Endothelial cell of umbilical vein (primary cell): ENCODE measurements around the gene L3MBTL3. TPM values are rescaled to one million over a fixed set of nuclear protein-coding genes. Genes with fewer than 3 reads are reported as not detected.

Experiments
- BruUV-seq: library from RNA; stranded (reverse); fragments of 400-500 nt; replicated peaks from 2 replicates; lab custom pipeline; 2021; lab: Mats Ljungman, UMichigan
- CTCF ChIA-PET: fragments of 300-600, 350-600 bp; sonication (Branson Sonifier 250); formaldehyde crosslinking; loops from one replicate; lab custom pipeline; 2021; ENCODE audit warnings: antibody characterized with exemption, inconsistent platforms; lab: Charles Lee
- POLR2A ChIA-PET: fragments of 300-600, 350-600 bp; sonication (Branson Sonifier 250); formaldehyde crosslinking; loops from one replicate; lab custom pipeline; 2021; ENCODE audit warnings: antibody characterized with exemption, inconsistent platforms; lab: Charles Lee
- DNase-seq: peaks from one replicate; pipeline ENCODE4 v3.0.0-alpha.2; 2011; ENCODE audit warnings: low read depth, low spot score
- FAIRE-seq: peaks from 2 replicates; lab custom pipeline; 2011; peaks lifted over from hg19 to GRCh38; lab: Jason Lieb, UNC
- H2AFZ ChIP-seq: 2 replicates; pipeline ENCODE4 v1.6.0; 2012; ENCODE audit warnings: low read depth, low read length, control low read depth, inconsistent platforms
- H3K27ac ChIP-seq: 2 replicates; pipeline ENCODE4 v1.5.1; 2011; ENCODE audit warnings: low read depth, mild to moderate bottlenecking, control low read depth, low read length, moderate library complexity; ENCODE audit not compliant: insufficient read depth
- H3K27me3 ChIP-seq, 2 experiments: 2 replicates each; pipeline versions ENCODE4 v1.6.0 to v1.6.1; 2011; ENCODE audit warnings: low read length in 2 of 2, mixed read lengths in 1 of 2; ENCODE audit not compliant: control insufficient read depth in 2 of 2, insufficient read depth in 2 of 2
- H3K36me3 ChIP-seq, 2 experiments: 2 replicates in 1 of 2; 3 replicates in 1 of 2; pipeline ENCODE4 v1.5.1; 2011; ENCODE audit warnings: low read length in 2 of 2, mild to moderate bottlenecking in 1 of 2, moderate library complexity in 1 of 2; ENCODE audit not compliant: control insufficient read depth in 2 of 2, insufficient read depth in 2 of 2; ENCODE audit errors: extremely low read depth in 1 of 2
- H3K4me1 ChIP-seq: 3 replicates; pipeline ENCODE4 v1.5.1; 2011; ENCODE audit warnings: mild to moderate bottlenecking, low read length; ENCODE audit not compliant: control insufficient read depth, insufficient read depth; ENCODE audit errors: extremely low read depth
- H3K4me2 ChIP-seq: 2 replicates; pipeline ENCODE4 v1.6.1; 2011; ENCODE audit warnings: low read length, control low read depth, mixed read lengths; ENCODE audit not compliant: insufficient read depth
- H3K4me3 ChIP-seq, 3 experiments: fragments of 200-600 bp in 1 of 3; sonication (generic), shearing (Covaris generic) in 1 of 3; replicated peaks in 1 of 3; 2 replicates each; pipeline ENCODE4 v1.5.1; 2011 to 2016; ENCODE audit warnings: control low read depth in 3 of 3, low read length in 3 of 3, mild to moderate bottlenecking in 2 of 3, inconsistent platforms in 1 of 3, low read depth in 1 of 3, moderate library complexity in 1 of 3; ENCODE audit not compliant: insufficient read depth in 1 of 3
- H3K79me2 ChIP-seq: 2 replicates; pipeline ENCODE4 v1.6.0; 2012; ENCODE audit warnings: low read length, inconsistent platforms; ENCODE audit not compliant: control insufficient read depth, insufficient read depth
- H3K9ac ChIP-seq: replicated peaks from 2 replicates; pipeline ENCODE3; 2011; ENCODE audit warnings: low read length, control low read depth; ENCODE audit not compliant: insufficient read depth; ENCODE audit errors: extremely low read depth
- H3K9me1 ChIP-seq: replicated peaks from 3 replicates; pipeline ENCODE4 v1.6.0; 2011; ENCODE audit warnings: mild to moderate bottlenecking, low read length; ENCODE audit not compliant: control insufficient read depth, insufficient read depth; ENCODE audit errors: extremely low read depth
- H3K9me3 ChIP-seq: replicated peaks from 2 replicates; pipeline ENCODE4 v1.5.1; 2012; ENCODE audit warnings: low read length, inconsistent platforms; ENCODE audit not compliant: control insufficient read depth, insufficient read depth
- H4K20me1 ChIP-seq: replicated peaks from 2 replicates; pipeline ENCODE3; 2011; ENCODE audit warnings: mild to moderate bottlenecking, low read length; ENCODE audit not compliant: control insufficient read depth, insufficient read depth; ENCODE audit errors: extremely low read depth
- EZH2 ChIP-seq: IDR thresholded peaks from 2 replicates; pipeline ENCODE4 v1.6.1; 2012; ENCODE audit warnings: borderline replicate concordance, low read depth, mild to moderate bottlenecking, moderate library complexity, low read length, inconsistent platforms; ENCODE audit not compliant: severe bottlenecking
- FOS ChIP-seq: IDR thresholded peaks from 2 replicates; pipeline ENCODE4 v1.6.1; 2011; ENCODE audit warnings: mild to moderate bottlenecking, low read length, moderate library complexity, borderline replicate concordance; ENCODE audit not compliant: insufficient read depth
- GATA2 ChIP-seq: IDR thresholded peaks from 2 replicates; pipeline ENCODE4 v1.7.0; 2011; ENCODE audit warnings: low read depth, mild to moderate bottlenecking, moderate library complexity, mixed read lengths, low read length; ENCODE audit not compliant: insufficient read length, insufficient read depth
- JUN ChIP-seq: IDR thresholded peaks from 2 replicates; pipeline ENCODE4 v1.6.1; 2011; ENCODE audit warnings: borderline replicate concordance, low read depth; ENCODE audit not compliant: insufficient read length, insufficient read depth
- MYC ChIP-seq: IDR thresholded peaks from one replicate; pipeline ENCODE4 v1.6.1; 2011; ENCODE audit warnings: mild to moderate bottlenecking, low read depth, low read length
- POLR2A ChIP-seq: IDR thresholded peaks from 2 replicates; pipeline ENCODE4 v1.6.1; 2012; ENCODE audit warnings: low read depth, mild to moderate bottlenecking, control low read depth, low read length
- POLR2AphosphoS5 ChIP-seq: IDR thresholded peaks from 2 replicates; pipeline ENCODE4 v1.6.1; 2012; ENCODE audit warnings: low read depth, mild to moderate bottlenecking, control low read depth, low read length, moderate library complexity; ENCODE audit not compliant: insufficient read depth
- dilution Hi-C: fragments of 300-500 bp; cut with MboI; formaldehyde crosslinking; loops from one replicate; pipeline ENCODE4 v1.15.0; 2019; ENCODE audit warnings: low sequenced_read_pairs; ENCODE audit not compliant: extremely low pct_ligation_motif_present
- intact Hi-C: fragments of 100-400 bp; cut with micrococcal nuclease; formaldehyde crosslinking; loops from one replicate; pipeline ENCODE4 v1.10.0; 2022
- polyA plus RNA-seq, 4 experiments: library from polyadenylated mRNA; depleted of rRNA in 3 of 4; stranded (reverse) in 3 of 4; unstranded in 1 of 4; fragments of >200 nt; gene quantifications; 2 replicates each; pipeline versions ENCODE4 v1.2.1 to v1.2.3, GENCODE V29; 2011 to 2012; ENCODE audit warnings: missing spikeins in 1 of 4
- total RNA-seq: library from RNA; stranded (reverse); gene quantifications from 2 replicates; pipeline ENCODE4 v1.2.3, GENCODE V29; 2021
- TF ChIP-seq, protein P1 (sequence below): IDR thresholded peaks from 2 replicates; pipeline ENCODE4 v1.6.1; 2011; ENCODE audit not compliant: insufficient read depth, insufficient read length
- TF ChIP-seq, protein P2 (sequence below), 2 donors: IDR thresholded peaks; 1 replicate in 1 of 2; 2 replicates in 1 of 2; pipeline ENCODE4 v1.5.1; 2011; ENCODE audit warnings: low read length in 2 of 2, mild to moderate bottlenecking in 2 of 2, moderate library complexity in 2 of 2, control low read depth in 1 of 2, inconsistent platforms in 1 of 2, low read depth in 1 of 2; ENCODE audit not compliant: insufficient read depth in 1 of 2; ENCODE audit errors: extremely low read depth in 1 of 2

Gene L3MBTL3
- total and polyA plus RNA-seq, 2 donors (not counting 3 experiments of a cell fraction or from before 2014, with no cell fraction given), result 26.5 to 86.1 TPM

DNA sequence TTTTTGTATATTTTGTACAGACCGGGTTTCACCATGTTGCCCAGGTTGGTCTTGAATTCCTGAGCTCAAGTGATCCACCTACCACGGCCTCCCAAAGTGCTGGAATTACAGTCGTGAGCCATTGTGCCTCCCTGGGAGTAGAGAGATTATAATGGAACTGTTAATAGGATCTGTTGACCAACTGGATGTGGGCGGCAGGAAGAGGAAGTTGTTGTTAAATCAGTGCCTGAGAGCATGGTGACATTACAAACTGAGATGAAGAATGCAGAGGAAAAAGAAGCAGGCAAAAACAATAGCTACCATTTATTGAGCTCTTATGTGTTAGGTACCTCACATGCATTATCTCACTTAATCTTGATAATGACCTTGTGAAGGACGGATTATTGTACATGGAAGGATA, 9.2 kb upstream of the L3MBTL3 start:
- peaks cover 28% of the 10 kb centered on the region for H3K4me1 ChIP-seq
- no peaks in the 10 kb centered on the region for H3K36me3 ChIP-seq
- CTCF ChIA-PET, result interaction anchor here (1.1 to 1.8 kb wide), 2 partner anchors 11 to 12 kb away, joined by 5 to 7 read pairs; no protein-coding TSS in a partner anchor
- POLR2A ChIA-PET, result no interaction called here
- peak overlapping the region; percentile 71 for H3K4me2 ChIP-seq
- H3K79me2 ChIP-seq, result no peaks in the 10 kb centered on the region
- peak overlapping the region; percentile 94 for H3K27ac ChIP-seq
- dilution Hi-C loops, result no loop called here
- intact Hi-C loops, result loop anchor here (5.0 kb wide), 1 partner anchor 593 kb away; no protein-coding TSS in a partner anchor
- no peak overlapping the region for H3K4me3 ChIP-seq
- H3K9me3 ChIP-seq, result no peaks in the 10 kb centered on the region
- H4K20me1 ChIP-seq, result no peaks in the 10 kb centered on the region
- no TSS peak for BruUV-seq
- H2AFZ ChIP-seq, result peak overlapping the region; percentile 46
- H3K27me3 ChIP-seq, result no peaks in the 10 kb centered on the region
- DNase-seq, result peak; percentile 46
- peak; percentile 87 for FAIRE-seq
- peak; percentile 3 for TF ChIP-seq JUN
- TF ChIP-seq POLR2AphosphoS5, result no peak
- TF ChIP-seq GATA2, result peak; percentile 14
- peak; percentile 10 for TF ChIP-seq POLR2A
- TF ChIP-seq, protein P1, sequence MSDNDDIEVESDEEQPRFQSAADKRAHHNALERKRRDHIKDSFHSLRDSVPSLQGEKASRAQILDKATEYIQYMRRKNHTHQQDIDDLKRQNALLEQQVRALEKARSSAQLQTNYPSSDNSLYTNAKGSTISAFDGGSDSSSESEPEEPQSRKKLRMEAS, result no peak
- no peaks in the 10 kb centered on the region for H3K9me1 ChIP-seq
- H3K9ac ChIP-seq, result peak overlapping the region; percentile 74

DNA sequence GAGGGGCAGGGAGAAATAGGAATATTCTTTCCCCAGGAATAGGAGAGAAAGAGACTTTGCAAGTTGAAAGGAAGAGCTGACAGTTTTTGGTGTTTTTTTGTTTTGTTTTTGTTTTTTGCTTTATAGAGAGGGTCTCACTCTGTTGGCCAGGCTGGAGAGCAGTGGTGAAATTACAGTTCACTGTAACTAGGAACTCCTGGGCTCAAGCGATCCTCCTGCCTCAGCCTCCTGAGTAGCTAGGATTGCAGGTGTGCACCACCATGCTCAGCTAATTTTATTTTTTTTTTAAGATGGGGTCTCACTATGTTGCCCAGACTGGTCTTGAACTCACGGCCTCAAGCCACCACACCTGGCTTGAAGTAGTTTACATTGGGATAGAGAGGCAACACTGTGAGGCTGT, 8.0 kb upstream of the L3MBTL3 start:
- H3K4me1 ChIP-seq, result peaks cover 28% of the 10 kb centered on the region
- intact Hi-C loops, result no loop called here
- no peak overlapping the region for H3K4me2 ChIP-seq
- H3K9me3 ChIP-seq, result no peaks in the 10 kb centered on the region
- FAIRE-seq (no peak), DNase-seq (no peak)
- no peaks in the 10 kb centered on the region for H3K9me1 ChIP-seq
- POLR2A ChIA-PET, result no interaction called here
- no peaks in the 10 kb centered on the region for H3K27me3 ChIP-seq
- H2AFZ ChIP-seq, result no peak overlapping the region
- no peaks in the 10 kb centered on the region for H3K36me3 ChIP-seq
- H3K27ac ChIP-seq, result no peak overlapping the region
- no peak overlapping the region for H3K4me3 ChIP-seq
- CTCF ChIA-PET, result interaction anchor here (1.1 kb wide), 1 partner anchor 11 kb away, joined by 3 read pairs; no protein-coding TSS in a partner anchor
- TF ChIP-seq JUN, result no peak
- no peak for TF ChIP-seq EZH2
- TF ChIP-seq GATA2, result no peak
- no peak for TF ChIP-seq POLR2AphosphoS5
- TF ChIP-seq MYC, result no peak
- TF ChIP-seq, protein P1, result no peak
- TF ChIP-seq FOS, result no peak
- TF ChIP-seq, protein P2, sequence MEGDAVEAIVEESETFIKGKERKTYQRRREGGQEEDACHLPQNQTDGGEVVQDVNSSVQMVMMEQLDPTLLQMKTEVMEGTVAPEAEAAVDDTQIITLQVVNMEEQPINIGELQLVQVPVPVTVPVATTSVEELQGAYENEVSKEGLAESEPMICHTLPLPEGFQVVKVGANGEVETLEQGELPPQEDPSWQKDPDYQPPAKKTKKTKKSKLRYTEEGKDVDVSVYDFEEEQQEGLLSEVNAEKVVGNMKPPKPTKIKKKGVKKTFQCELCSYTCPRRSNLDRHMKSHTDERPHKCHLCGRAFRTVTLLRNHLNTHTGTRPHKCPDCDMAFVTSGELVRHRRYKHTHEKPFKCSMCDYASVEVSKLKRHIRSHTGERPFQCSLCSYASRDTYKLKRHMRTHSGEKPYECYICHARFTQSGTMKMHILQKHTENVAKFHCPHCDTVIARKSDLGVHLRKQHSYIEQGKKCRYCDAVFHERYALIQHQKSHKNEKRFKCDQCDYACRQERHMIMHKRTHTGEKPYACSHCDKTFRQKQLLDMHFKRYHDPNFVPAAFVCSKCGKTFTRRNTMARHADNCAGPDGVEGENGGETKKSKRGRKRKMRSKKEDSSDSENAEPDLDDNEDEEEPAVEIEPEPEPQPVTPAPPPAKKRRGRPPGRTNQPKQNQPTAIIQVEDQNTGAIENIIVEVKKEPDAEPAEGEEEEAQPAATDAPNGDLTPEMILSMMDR (IDR thresholded peaks at IDR 0.05; ENCODE audit: extremely low read depth in 1 of 2, insufficient read depth in 1 of 2, low read depth in 1 of 2, low read length in 2 of 2), result no peak
- TF ChIP-seq POLR2A, result no peak
- H3K9ac ChIP-seq, result no peak overlapping the region
- no TSS peak for BruUV-seq
- dilution Hi-C loops, result no loop called here
- no peaks in the 10 kb centered on the region for H3K79me2 ChIP-seq
- no peaks in the 10 kb centered on the region for H4K20me1 ChIP-seq
